D721Med (cell line): ENCODE measurements around the gene ADCY5.
A peak's percentile ranks its signal among the peaks of the same experiment; 100 is the strongest.

Experiments used
- DNase-seq: peaks from one replicate; pipeline ENCODE4 v3.0.0; 2011; ENCODE audit warnings: low spot score; ENCODE audit not compliant: insufficient read length
- FAIRE-seq: peaks from 2 replicates; lab custom pipeline; 2011; peaks lifted over from hg19 to GRCh38; lab: Jason Lieb, UNC
- CTCF ChIP-seq: IDR thresholded peaks from 2 replicates; pipeline ENCODE4 v1.5.1; 2012; ENCODE audit warnings: mild to moderate bottlenecking, control low read depth; ENCODE audit not compliant: insufficient read depth; ENCODE audit errors: missing control alignments

ADCY5 gene

GRCh38 chr3:123295901-123296250 is 153.0 kb downstream of the ADCY5 start:
- DNase-seq (no peak), FAIRE-seq (no peak)
- no peak for TF ChIP-seq CTCF

- TF ChIP-seq CTCF = no peak
- FAIRE-seq = no peak
- no peak for DNase-seq
Observed at GRCh38 chr3:123295171-123295900, 153.6 kb downstream of the ADCY5 start.

GRCh38 chr3:123294296-123294938 is 154.5 kb downstream of the ADCY5 start:
- FAIRE-seq = no peak
- DNase-seq = no peak
- no peak for TF ChIP-seq CTCF

GRCh38 chr3:123292321-123293310 is 156.3 kb downstream of the ADCY5 start:
- TF ChIP-seq CTCF = no peak
- FAIRE-seq (no peak), DNase-seq (peak; percentile 20)

GRCh38 chr3:123291404-123291803 is 157.5 kb downstream of the ADCY5 start:
- DNase-seq (peak; percentile 2), FAIRE-seq (no peak)
- TF ChIP-seq CTCF = no peak

- DNase-seq (no peak), FAIRE-seq (no peak)
- TF ChIP-seq CTCF = no peak
Observed at GRCh38 chr3:123290962-123291361, 157.9 kb downstream of the ADCY5 start.
